WTC11 (cell line): ENCODE measurements around the gene PPP4R4.

Experiments
- ATF1 ChIP-seq: sonication (generic); formaldehyde crosslinking; IDR thresholded peaks from 2 replicates; pipeline ENCODE4 v1.8.1; 2023; ENCODE audit warnings: mild to moderate bottlenecking, moderate library complexity, missing genetic modification reagents
- CTCF ChIP-seq: fragments of 200-600 bp; IDR thresholded peaks from 2 replicates; pipeline ENCODE4 v1.8.0; 2022; ENCODE audit warnings: antibody characterized with exemption
- ERG ChIP-seq: fragments of 250-450 bp; sonication (Bioruptor Pico); IDR thresholded peaks from 2 replicates; pipeline ENCODE4 v1.8.0; 2021; ENCODE audit warnings: mild to moderate bottlenecking
- FOXP4 ChIP-seq: sonication (generic); formaldehyde crosslinking; IDR thresholded peaks from 2 replicates; pipeline ENCODE4 v1.8.0; 2022; ENCODE audit warnings: mild to moderate bottlenecking, missing genetic modification reagents
- MAX ChIP-seq: sonication (generic); formaldehyde crosslinking; IDR thresholded peaks from 2 replicates; pipeline ENCODE4 v1.8.0; 2022; ENCODE audit warnings: mild to moderate bottlenecking, missing genetic modification reagents
- NFYB ChIP-seq: sonication (generic); formaldehyde crosslinking; conservative IDR thresholded peaks from 2 replicates; pipeline ENCODE4 v1.8.0; 2022; ENCODE audit warnings: low read depth, missing genetic modification reagents
- NR1H2 ChIP-seq: sonication (generic); formaldehyde crosslinking; IDR thresholded peaks from 2 replicates; pipeline ENCODE4 v1.9.0; 2021; ENCODE audit warnings: mild to moderate bottlenecking, moderate library complexity, missing genetic modification reagents
- PREB ChIP-seq: sonication (generic); formaldehyde crosslinking; IDR thresholded peaks from 2 replicates; pipeline ENCODE4 v1.8.1; 2022; ENCODE audit warnings: mild to moderate bottlenecking, missing genetic modification reagents, moderate library complexity, borderline replicate concordance
- SP1 ChIP-seq: sonication (generic); formaldehyde crosslinking; conservative IDR thresholded peaks from 2 replicates; pipeline ENCODE4 v1.8.1; 2022; ENCODE audit warnings: missing genetic modification reagents
- TEAD4 ChIP-seq: sonication (generic); formaldehyde crosslinking; IDR thresholded peaks from 2 replicates; pipeline ENCODE4 v1.8.0; 2022; ENCODE audit warnings: mild to moderate bottlenecking, missing genetic modification reagents
- TP53 ChIP-seq: sonication (generic); formaldehyde crosslinking; IDR thresholded peaks from 2 replicates; pipeline ENCODE4 v1.8.1; 2023; ENCODE audit warnings: mild to moderate bottlenecking, missing genetic modification reagents
- ZBTB21 ChIP-seq: sonication (generic); formaldehyde crosslinking; IDR thresholded peaks from 2 replicates; pipeline ENCODE4 v1.8.1; 2023; ENCODE audit warnings: mild to moderate bottlenecking, missing genetic modification reagents, borderline replicate concordance
- ZNF121 ChIP-seq: sonication (generic); formaldehyde crosslinking; IDR thresholded peaks from 2 replicates; pipeline ENCODE4 v1.8.0; 2023; ENCODE audit warnings: missing genetic modification reagents
- TF ChIP-seq, protein P1 (sequence below): sonication (generic); formaldehyde crosslinking; IDR thresholded peaks from 2 replicates; pipeline ENCODE4 v1.8.1; 2022; ENCODE audit warnings: low read depth, mild to moderate bottlenecking, moderate library complexity, missing genetic modification reagents, borderline replicate concordance

DNA sequence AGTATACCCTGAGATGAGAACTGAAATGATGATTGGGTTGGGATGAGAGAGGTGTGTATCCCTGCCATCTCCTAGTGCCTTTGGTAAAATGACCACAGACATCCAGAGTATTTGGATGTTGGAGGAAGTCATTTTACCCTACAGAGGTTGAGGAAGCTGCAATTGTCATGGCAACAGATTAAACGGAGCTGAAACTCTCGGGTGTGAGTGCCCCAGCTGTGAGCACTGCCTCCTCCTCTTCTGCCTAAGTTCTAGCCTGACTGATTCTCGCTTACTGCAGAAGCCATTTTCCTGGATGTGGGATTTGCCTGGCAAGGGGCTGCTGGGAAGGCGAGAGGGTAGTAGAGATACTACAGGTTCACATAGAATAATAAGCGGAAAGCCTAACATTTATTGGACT lies 10.3 kb upstream of the PPP4R4 start:
- no peak for TF ChIP-seq CTCF
- no peak for TF ChIP-seq MAX (CRISPR knock-in tag)
- no peak for TF ChIP-seq ZNF121 (CRISPR knock-in tag)
- TF ChIP-seq TP53 (CRISPR knock-in tag): no peak
- no peak for TF ChIP-seq TEAD4
- no peak for TF ChIP-seq ATF1
- TF ChIP-seq FOXP4: no peak
- TF ChIP-seq ERG (CRISPR knock-in tag): no peak
- TF ChIP-seq NR1H2 (CRISPR knock-in tag): no peak
- no peak for TF ChIP-seq PREB (CRISPR knock-in tag)
- no peak for TF ChIP-seq NFYB (CRISPR knock-in tag)
- TF ChIP-seq, protein P1, sequence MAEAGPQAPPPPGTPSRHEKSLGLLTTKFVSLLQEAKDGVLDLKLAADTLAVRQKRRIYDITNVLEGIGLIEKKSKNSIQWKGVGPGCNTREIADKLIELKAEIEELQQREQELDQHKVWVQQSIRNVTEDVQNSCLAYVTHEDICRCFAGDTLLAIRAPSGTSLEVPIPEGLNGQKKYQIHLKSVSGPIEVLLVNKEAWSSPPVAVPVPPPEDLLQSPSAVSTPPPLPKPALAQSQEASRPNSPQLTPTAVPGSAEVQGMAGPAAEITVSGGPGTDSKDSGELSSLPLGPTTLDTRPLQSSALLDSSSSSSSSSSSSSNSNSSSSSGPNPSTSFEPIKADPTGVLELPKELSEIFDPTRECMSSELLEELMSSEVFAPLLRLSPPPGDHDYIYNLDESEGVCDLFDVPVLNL (CRISPR knock-in tag): no peak
- no peak for TF ChIP-seq ZBTB21
- TF ChIP-seq SP1: no peak
